Embryonic facial prominence (tissue), 1 donor: Measurements from ENCODE around the gene AP1M2.
"Not testable (repeated sequence)": the region's sequence is repeated elsewhere in the genome, so short reads cannot be mapped to it uniquely, and the experiment has no call there.

Experiments used
- DNase-seq: peaks from one replicate; pipeline ENCODE4 v3.0.0-alpha.2; 2016; ENCODE audit errors: extremely low spot score

AP1M2 gene

GRCh38 chr19:10565028-10565566 is 22.0 kb downstream of the AP1M2 start:
- DNase-seq, result no peak

- DNase-seq, result no peak
Measured at GRCh38 chr19:10562609-10563008, 24.5 kb downstream of the AP1M2 start.

GRCh38 chr19:10560154-10560553 is 27.0 kb downstream of the AP1M2 start:
- no peak for DNase-seq

- DNase-seq, result no peak
Measured at GRCh38 chr19:10557603-10558197, 29.4 kb downstream of the AP1M2 start.

GRCh38 chr19:10555610-10555973 is 31.5 kb downstream of the AP1M2 start:
- no peak for DNase-seq

GRCh38 chr19:10554760-10555609 is 32.1 kb downstream of the AP1M2 start:
- no peak for DNase-seq

- DNase-seq, result no peak
Measured at GRCh38 chr19:10553943-10554381, 33.1 kb downstream of the AP1M2 start.

GRCh38 chr19:10553087-10553667 is 33.9 kb downstream of the AP1M2 start:
- DNase-seq, result no peak

GRCh38 chr19:10552510-10553053 is 34.5 kb downstream of the AP1M2 start:
- DNase-seq, result no peak

- no peak for DNase-seq
Measured at GRCh38 chr19:10551698-10552301, 35.3 kb downstream of the AP1M2 start.

- DNase-seq, result not testable (repeated sequence)
Measured at GRCh38 chr19:10551006-10551405, 36.1 kb downstream of the AP1M2 start.

- DNase-seq, result no peak
Measured at GRCh38 chr19:10550336-10550735, 36.8 kb downstream of the AP1M2 start.

- DNase-seq, result no peak
Measured at GRCh38 chr19:10549733-10550132, 37.4 kb downstream of the AP1M2 start.

- no peak for DNase-seq
Measured at GRCh38 chr19:10548746-10549276, 38.3 kb downstream of the AP1M2 start.

- no peak for DNase-seq
Measured at GRCh38 chr19:10546817-10547216, 40.3 kb downstream of the AP1M2 start.

GRCh38 chr19:10544753-10545251 is 42.3 kb downstream of the AP1M2 start:
- DNase-seq, result no peak

GRCh38 chr19:10544242-10544752 is 42.8 kb downstream of the AP1M2 start:
- DNase-seq, result no peak

GRCh38 chr19:10543420-10544241 is 43.5 kb downstream of the AP1M2 start, which contains the start of gene ATG4D:
TSS of gene ATG4D (plus strand) at chr19:10543904. CDS start at chr19:10544091, 187 bp downstream.
- DNase-seq, result no peak

- DNase-seq, result no peak
Measured at GRCh38 chr19:10543059-10543419, 44.1 kb downstream of the AP1M2 start.

GRCh38 chr19:10539016-10539415 is 48.1 kb downstream of the AP1M2 start:
- DNase-seq, result not testable (repeated sequence)
